ENCODE data around the gene LIPH.

Gene LIPH

DNA sequence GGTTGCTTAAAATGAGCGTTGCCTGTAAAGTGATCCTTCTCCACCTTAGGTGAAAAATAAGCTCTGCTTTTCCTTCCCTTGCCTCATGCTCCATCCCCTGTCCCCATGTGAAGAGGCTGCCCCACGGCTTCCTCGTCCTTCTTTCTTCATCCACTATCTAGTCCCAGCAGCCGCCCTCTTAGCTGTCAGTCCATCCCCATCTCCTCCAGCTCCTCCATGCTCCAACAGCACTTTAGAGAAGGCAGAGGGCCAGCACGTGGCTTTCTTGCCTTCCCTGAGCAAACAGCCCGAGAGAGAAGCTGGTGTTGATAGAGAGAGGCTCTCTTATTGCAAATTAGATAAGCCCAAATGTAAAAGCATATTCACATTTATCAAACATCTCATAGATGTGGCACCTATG is 44.5 kb downstream of the LIPH start:
- H3K4me2 ChIP-seq (ENCODE audit: insufficient read depth, low read length, poor library complexity, severe bottlenecking) = no peak overlapping the region
- H3K36me3 ChIP-seq (replicated peaks in 1 of 2; ENCODE audit: control insufficient read depth in 2 of 2, insufficient read depth in 2 of 2, low read length in 2 of 2) = no peaks in the 10 kb centered on the region
- H3K18ac ChIP-seq (ENCODE audit: low read length) = no peak overlapping the region
- no peak overlapping the region for H2AK5ac ChIP-seq (ENCODE audit: low read depth, low read length)
- H3K23ac ChIP-seq (ENCODE audit: low read depth, low read length, poor library complexity) = no peak overlapping the region
- H3K79me1 ChIP-seq (ENCODE audit: low read depth, low read length) = no peaks in the 10 kb centered on the region
- no peaks in the 10 kb centered on the region for H3K9me3 ChIP-seq (replicated peaks in 1 of 2; ENCODE audit: control insufficient read depth in 2 of 2, insufficient read depth in 1 of 2, low read depth in 1 of 2, low read length in 2 of 2)
- H3K9ac ChIP-seq (ENCODE audit: low read depth, low read length, poor library complexity) = no peak overlapping the region
- H4K8ac ChIP-seq (ENCODE audit: low read depth, low read length) = no peak overlapping the region
- no peak overlapping the region for H3K4me3 ChIP-seq (ENCODE audit: low read length in 2 of 2)
- no peak overlapping the region for H2BK12ac ChIP-seq (ENCODE audit: low read length)
- DNase-seq (ENCODE audit: low spot score) = no peak
- H3K4me1 ChIP-seq (ENCODE audit: control insufficient read depth in 2 of 2, insufficient read depth in 1 of 2, low read depth in 1 of 2, low read length in 2 of 2) = no peaks in the 10 kb centered on the region
- peak overlapping the region; percentile 59 for H2AFZ ChIP-seq (ENCODE audit: low read length)
- H3K14ac ChIP-seq (ENCODE audit: low read length) = no peak overlapping the region
- H3K27ac ChIP-seq (replicated peaks; ENCODE audit: low read length) = no peak overlapping the region
- peaks cover 0 to 16% (median 0%) of the 10 kb centered on the region in 3 experiments for H3K27me3 ChIP-seq (ENCODE audit: control insufficient read depth in 3 of 3, insufficient read depth in 3 of 3, low read depth in 1 of 3, low read length in 3 of 3)
- no peak overlapping the region for H2BK15ac ChIP-seq (ENCODE audit: low read length)
- WGBS, 2 donors (ENCODE audit: extremely low coverage in 2 of 2, insufficient read length in 2 of 2, insufficient replicate concordance in 1 of 2) = no CpG with 5 or more reads among the region's 6 CpGs
- H2BK5ac ChIP-seq (ENCODE audit: low read length) = no peak overlapping the region
- H3K4ac ChIP-seq (ENCODE audit: low read length) = no peak overlapping the region
- no peak overlapping the region for H4K91ac ChIP-seq (ENCODE audit: low read depth, low read length, poor library complexity)
- no peak overlapping the region for H2BK120ac ChIP-seq (ENCODE audit: low read depth, low read length)

GRCh38 chr3:185504636-185505035 is 47.8 kb downstream of the LIPH start:
- H3K23ac ChIP-seq (ENCODE audit: low read depth, low read length, poor library complexity) = no peak overlapping the region
- H3K4me3 ChIP-seq (ENCODE audit: low read length in 2 of 2) = no peak overlapping the region
- no CpG with 5 or more reads among the region's 3 CpGs for WGBS, 2 donors (ENCODE audit: extremely low coverage in 2 of 2, insufficient read length in 2 of 2, insufficient replicate concordance in 1 of 2)
- H4K8ac ChIP-seq (ENCODE audit: low read depth, low read length) = no peak overlapping the region
- no peak overlapping the region for H3K9ac ChIP-seq (ENCODE audit: low read depth, low read length, poor library complexity)
- H3K27me3 ChIP-seq (ENCODE audit: control insufficient read depth in 3 of 3, insufficient read depth in 3 of 3, low read depth in 1 of 3, low read length in 3 of 3) = peaks cover 0 to 12% (median 2%) of the 10 kb centered on the region in 3 experiments
- no peak overlapping the region for H2AK5ac ChIP-seq (ENCODE audit: low read depth, low read length)
- H3K18ac ChIP-seq (ENCODE audit: low read length) = no peak overlapping the region
- no peak overlapping the region for H2BK12ac ChIP-seq (ENCODE audit: low read length)
- H3K36me3 ChIP-seq (replicated peaks in 1 of 2; ENCODE audit: control insufficient read depth in 2 of 2, insufficient read depth in 2 of 2, low read length in 2 of 2) = no peaks in the 10 kb centered on the region
- no peak overlapping the region for H2AFZ ChIP-seq (ENCODE audit: low read length)
- no peak overlapping the region for H3K14ac ChIP-seq (ENCODE audit: low read length)
- H3K27ac ChIP-seq (replicated peaks; ENCODE audit: low read length) = no peak overlapping the region
- no peak overlapping the region for H3K4me2 ChIP-seq (ENCODE audit: insufficient read depth, low read length, poor library complexity, severe bottlenecking)
- H3K4ac ChIP-seq (ENCODE audit: low read length) = no peak overlapping the region
- no peak overlapping the region for H4K91ac ChIP-seq (ENCODE audit: low read depth, low read length, poor library complexity)
- H3K4me1 ChIP-seq (ENCODE audit: control insufficient read depth in 2 of 2, insufficient read depth in 1 of 2, low read depth in 1 of 2, low read length in 2 of 2) = no peaks in the 10 kb centered on the region
- no peak overlapping the region for H2BK15ac ChIP-seq (ENCODE audit: low read length)
- H2BK120ac ChIP-seq (ENCODE audit: low read depth, low read length) = no peak overlapping the region
- no peak overlapping the region for H2BK5ac ChIP-seq (ENCODE audit: low read length)
- no peaks in the 10 kb centered on the region for H3K79me1 ChIP-seq (ENCODE audit: low read depth, low read length)
- no peak for DNase-seq (ENCODE audit: low spot score)
- H3K9me3 ChIP-seq (replicated peaks in 1 of 2; ENCODE audit: control insufficient read depth in 2 of 2, insufficient read depth in 1 of 2, low read depth in 1 of 2, low read length in 2 of 2) = no peaks in the 10 kb centered on the region

- no CpG with 5 or more reads among the region's 1 CpG for WGBS, 2 donors (ENCODE audit: extremely low coverage in 2 of 2, insufficient read length in 2 of 2, insufficient replicate concordance in 1 of 2)
- DNase-seq (ENCODE audit: low spot score) = no peak
Observed at GRCh38 chr3:185503521-185503920, 48.9 kb downstream of the LIPH start.

DNA sequence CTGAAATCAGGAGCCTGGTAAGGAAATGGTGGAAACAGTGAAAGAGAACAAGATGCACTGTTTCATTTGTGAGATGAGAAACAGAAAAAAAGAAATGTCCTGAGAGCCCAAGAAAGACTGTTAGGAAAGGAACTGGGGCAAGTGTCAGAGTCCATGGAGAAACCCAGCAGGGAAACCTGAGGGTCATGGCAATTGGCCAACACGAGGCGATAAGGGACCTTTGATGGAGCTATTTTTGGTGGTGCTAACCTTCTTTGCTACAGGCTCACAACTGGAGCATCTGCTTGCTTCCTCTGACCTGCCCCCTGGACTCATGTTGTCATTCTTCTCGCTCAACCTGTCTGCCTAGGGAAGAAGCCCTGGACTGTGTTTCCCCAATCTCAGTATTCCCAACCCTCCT is 49.4 kb downstream of the LIPH start:
- Histone ChIP-seq H3K18ac (ENCODE audit: low read length) (no peak overlapping the region), H3K9ac (ENCODE audit: low read depth, low read length, poor library complexity) (no peak overlapping the region), H2AFZ (ENCODE audit: low read length) (peak overlapping the region; percentile 26), H3K4ac (ENCODE audit: low read length) (no peak overlapping the region), H2BK15ac (ENCODE audit: low read length) (no peak overlapping the region), H3K14ac (ENCODE audit: low read length) (no peak overlapping the region), H3K27me3 (ENCODE audit: control insufficient read depth in 3 of 3, insufficient read depth in 3 of 3, low read depth in 1 of 3, low read length in 3 of 3) (peaks cover 0 to 8% (median 2%) of the 10 kb centered on the region in 3 experiments), H3K4me1 (ENCODE audit: control insufficient read depth in 2 of 2, insufficient read depth in 1 of 2, low read depth in 1 of 2, low read length in 2 of 2) (no peaks in the 10 kb centered on the region), H3K23ac (ENCODE audit: low read depth, low read length, poor library complexity) (no peak overlapping the region), H3K27ac (replicated peaks; ENCODE audit: low read length) (no peak overlapping the region), H2BK120ac (ENCODE audit: low read depth, low read length) (no peak overlapping the region), H4K91ac (ENCODE audit: low read depth, low read length, poor library complexity) (no peak overlapping the region), H4K8ac (ENCODE audit: low read depth, low read length) (no peak overlapping the region), H3K36me3 (replicated peaks in 1 of 2; ENCODE audit: control insufficient read depth in 2 of 2, insufficient read depth in 2 of 2, low read length in 2 of 2) (no peaks in the 10 kb centered on the region), H3K79me1 (ENCODE audit: low read depth, low read length) (no peaks in the 10 kb centered on the region), H3K4me2 (ENCODE audit: insufficient read depth, low read length, poor library complexity, severe bottlenecking) (no peak overlapping the region), H3K9me3 (replicated peaks in 1 of 2; ENCODE audit: control insufficient read depth in 2 of 2, insufficient read depth in 1 of 2, low read depth in 1 of 2, low read length in 2 of 2) (no peaks in the 10 kb centered on the region), H2BK5ac (ENCODE audit: low read length) (no peak overlapping the region), H3K4me3 (ENCODE audit: low read length in 2 of 2) (peak overlapping the region in 1 of 2 donors; percentile 27), H2BK12ac (ENCODE audit: low read length) (no peak overlapping the region), H2AK5ac (ENCODE audit: low read depth, low read length) (no peak overlapping the region)
- WGBS, 2 donors (ENCODE audit: extremely low coverage in 2 of 2, insufficient read length in 2 of 2, insufficient replicate concordance in 1 of 2) = no CpG with 5 or more reads among the region's 3 CpGs
- no peak for DNase-seq (ENCODE audit: low spot score)

More at GRCh38 chr3:185503521-185503920, 48.9 kb downstream of the LIPH start:
- no peaks in the 10 kb centered on the region for H3K4me1 ChIP-seq (ENCODE audit: control insufficient read depth in 2 of 2, insufficient read depth in 1 of 2, low read depth in 1 of 2, low read length in 2 of 2)
- no peak overlapping the region for H2BK15ac ChIP-seq (ENCODE audit: low read length)
- peaks cover 0 to 12% (median 2%) of the 10 kb centered on the region in 3 experiments for H3K27me3 ChIP-seq (ENCODE audit: control insufficient read depth in 3 of 3, insufficient read depth in 3 of 3, low read depth in 1 of 3, low read length in 3 of 3)
- no peak overlapping the region for H3K4ac ChIP-seq (ENCODE audit: low read length)
- peak overlapping the region; percentile 26 for H2AFZ ChIP-seq (ENCODE audit: low read length)
- no peak overlapping the region for H4K91ac ChIP-seq (ENCODE audit: low read depth, low read length, poor library complexity)
- no peak overlapping the region for H4K8ac ChIP-seq (ENCODE audit: low read depth, low read length)
- H3K4me2 ChIP-seq (ENCODE audit: insufficient read depth, low read length, poor library complexity, severe bottlenecking) = no peak overlapping the region
- no peak overlapping the region for H3K14ac ChIP-seq (ENCODE audit: low read length)
- H2AK5ac ChIP-seq (ENCODE audit: low read depth, low read length) = no peak overlapping the region
- no peaks in the 10 kb centered on the region for H3K9me3 ChIP-seq (replicated peaks in 1 of 2; ENCODE audit: control insufficient read depth in 2 of 2, insufficient read depth in 1 of 2, low read depth in 1 of 2, low read length in 2 of 2)
- H3K9ac ChIP-seq (ENCODE audit: low read depth, low read length, poor library complexity) = no peak overlapping the region
- H2BK5ac ChIP-seq (ENCODE audit: low read length) = no peak overlapping the region
- H2BK12ac ChIP-seq (ENCODE audit: low read length) = no peak overlapping the region
- H2BK120ac ChIP-seq (ENCODE audit: low read depth, low read length) = no peak overlapping the region
- no peak overlapping the region for H3K23ac ChIP-seq (ENCODE audit: low read depth, low read length, poor library complexity)
- no peak overlapping the region for H3K27ac ChIP-seq (replicated peaks; ENCODE audit: low read length)
- peak overlapping the region in 1 of 2 donors; percentile 27 for H3K4me3 ChIP-seq (ENCODE audit: low read length in 2 of 2)
- H3K36me3 ChIP-seq (replicated peaks in 1 of 2; ENCODE audit: control insufficient read depth in 2 of 2, insufficient read depth in 2 of 2, low read length in 2 of 2) = no peaks in the 10 kb centered on the region
- no peaks in the 10 kb centered on the region for H3K79me1 ChIP-seq (ENCODE audit: low read depth, low read length)
- no peak overlapping the region for H3K18ac ChIP-seq (ENCODE audit: low read length)

All from neuronal stem cell (in vitro differentiated cells).